ENCODE data around the gene TMEM187.
A peak's percentile ranks its signal among the peaks of the same experiment; 100 is the strongest.

The TMEM187 gene, protein sequence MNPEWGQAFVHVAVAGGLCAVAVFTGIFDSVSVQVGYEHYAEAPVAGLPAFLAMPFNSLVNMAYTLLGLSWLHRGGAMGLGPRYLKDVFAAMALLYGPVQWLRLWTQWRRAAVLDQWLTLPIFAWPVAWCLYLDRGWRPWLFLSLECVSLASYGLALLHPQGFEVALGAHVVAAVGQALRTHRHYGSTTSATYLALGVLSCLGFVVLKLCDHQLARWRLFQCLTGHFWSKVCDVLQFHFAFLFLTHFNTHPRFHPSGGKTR

DNA sequence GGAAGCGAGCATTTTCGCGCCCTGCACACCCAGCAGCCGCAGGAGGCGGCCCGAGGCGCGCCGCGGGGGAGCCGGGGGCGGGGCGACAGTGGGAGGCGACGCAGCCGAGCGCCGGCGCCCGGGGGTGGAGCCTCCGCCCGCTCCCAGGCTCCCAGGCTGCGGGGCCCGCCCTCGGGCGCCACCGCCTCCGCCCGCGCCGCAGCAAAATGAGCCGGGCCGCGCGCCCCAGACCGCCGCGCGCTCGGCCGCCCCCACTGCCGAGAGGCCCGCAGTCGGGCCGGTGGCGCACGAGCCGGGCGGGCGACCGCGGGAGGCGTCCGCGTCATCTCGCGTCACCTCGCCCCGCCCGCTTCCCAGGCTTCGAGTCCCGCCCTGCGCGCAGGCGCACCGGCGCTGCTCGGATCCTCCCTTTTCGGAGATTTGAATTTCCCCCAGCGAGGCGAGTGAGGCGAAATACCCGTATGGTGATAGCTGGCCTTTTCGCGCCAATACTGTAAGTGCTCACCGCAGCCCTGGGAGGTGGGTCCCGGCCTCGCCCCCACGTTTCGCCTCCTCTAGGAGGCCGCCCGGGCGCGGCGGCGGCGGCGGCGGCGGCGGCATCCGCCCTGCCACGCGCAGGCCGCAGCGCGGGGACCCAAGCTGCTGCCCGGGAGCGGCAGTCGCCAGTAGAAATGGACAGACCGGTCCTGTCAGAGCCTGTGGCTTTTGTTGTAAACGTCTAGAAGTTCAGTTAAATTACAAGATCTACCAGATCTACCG, at the start of gene TMEM187:
TMEM187 (plus strand) TSS at position 387 of the 759 bp plus-strand sequence. CDS start 9,309 bp downstream, outside the sequence.
- peak; percentile 96 for DNase-seq (ENCODE audit: low read depth, low spot score)

DNA sequence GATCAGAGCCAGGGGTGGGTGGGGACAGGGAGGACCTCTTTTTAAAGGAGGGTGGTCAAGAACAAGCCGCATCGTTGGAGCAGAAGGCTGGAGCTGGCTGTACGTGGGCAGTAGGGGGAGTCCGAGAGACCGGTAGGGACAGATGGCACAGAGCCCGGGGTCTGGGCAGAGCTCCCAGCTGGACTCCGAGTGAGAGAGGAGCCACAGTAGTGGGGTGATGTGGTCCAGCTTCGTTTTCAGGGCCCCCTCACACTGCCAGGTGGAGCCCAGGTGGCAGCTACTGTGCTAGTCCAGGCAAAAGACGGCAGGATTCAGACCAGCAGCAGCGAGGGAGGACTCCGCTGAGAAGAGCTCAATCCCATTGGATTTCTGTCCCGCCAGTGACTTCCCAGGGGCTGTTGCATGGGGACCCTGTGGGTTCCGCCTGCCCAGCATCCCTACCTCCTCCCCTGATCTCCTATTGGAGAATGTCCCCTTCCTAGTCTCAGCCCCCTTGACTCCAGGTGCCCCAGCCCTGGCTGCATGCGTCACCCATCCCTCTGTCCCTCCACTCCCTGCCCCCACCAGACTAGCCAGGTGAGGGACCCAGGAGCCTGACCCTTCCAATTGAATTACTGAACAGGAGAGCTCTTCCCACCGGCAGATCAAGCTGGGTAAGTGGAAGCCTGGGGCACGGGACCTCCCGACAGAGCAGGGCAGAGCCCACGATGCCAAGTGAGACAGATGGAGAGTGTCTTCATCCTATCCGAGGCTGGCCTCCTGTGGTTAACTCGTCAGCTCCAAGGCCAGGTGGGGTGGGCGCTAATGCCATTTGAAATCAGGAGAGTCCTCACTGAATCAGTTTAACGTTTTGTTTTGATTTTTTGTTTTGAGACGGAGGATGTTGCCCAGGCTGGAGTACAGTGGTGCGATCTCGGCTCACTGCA, 49.4 kb upstream of the TMEM187 start:
- peak; percentile 71 for DNase-seq (ENCODE audit: low read depth, low spot score)

DNA sequence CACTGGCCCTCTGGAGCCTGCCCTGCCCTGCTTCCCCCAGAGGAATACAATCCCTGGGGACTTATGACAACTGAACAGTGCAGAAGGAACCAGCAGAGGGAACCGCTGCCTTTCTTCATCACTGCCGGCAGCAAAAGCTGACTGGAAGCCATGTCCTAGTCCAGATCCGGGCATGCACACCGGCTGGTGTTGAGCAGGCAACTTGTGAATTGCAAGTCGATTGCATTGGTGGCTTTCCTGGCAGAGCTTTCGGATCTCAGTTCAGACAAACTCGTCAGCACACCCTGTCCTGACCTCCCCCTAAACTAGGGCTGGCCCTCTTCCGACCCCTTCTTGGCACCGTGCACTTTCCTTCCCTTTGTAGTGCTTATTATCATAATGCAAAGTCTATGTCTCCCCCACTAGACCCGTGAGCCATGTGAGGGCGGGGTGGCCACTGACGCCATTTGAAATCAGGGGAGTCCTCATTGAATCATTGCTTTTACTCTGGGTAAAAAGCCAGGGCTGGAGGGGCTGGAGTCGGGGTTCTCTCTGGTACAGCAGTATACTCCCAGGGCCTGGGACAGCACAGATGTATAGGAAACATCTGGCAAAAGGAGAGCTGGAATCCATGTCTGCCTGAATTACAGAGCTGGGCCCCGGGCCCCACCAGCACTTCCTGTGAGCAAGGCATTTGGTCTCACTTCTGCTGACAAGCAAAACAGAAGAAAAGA, 48.2 kb upstream of the TMEM187 start:
- DNase-seq (ENCODE audit: low read depth, low spot score) = peak; percentile 66

DNA sequence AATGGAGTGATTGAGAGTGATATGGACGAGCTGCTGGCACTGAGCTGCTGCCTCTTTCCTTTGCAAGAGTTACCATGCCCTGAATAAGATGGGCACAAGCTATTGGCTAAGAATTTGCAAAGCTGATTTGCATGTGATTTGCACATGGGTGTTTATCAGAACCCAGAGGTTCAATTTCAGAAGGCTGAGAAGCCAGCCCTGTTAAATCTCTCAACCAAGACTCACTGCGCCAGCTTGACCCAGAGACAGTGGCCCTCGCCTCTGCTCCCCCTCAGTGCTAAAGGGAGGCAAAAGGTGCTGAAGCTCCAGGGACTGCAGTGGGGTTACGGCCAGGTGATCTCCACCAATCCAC, 47.2 kb upstream of the TMEM187 start:
- no peak for DNase-seq (ENCODE audit: low read depth, low spot score)

DNA sequence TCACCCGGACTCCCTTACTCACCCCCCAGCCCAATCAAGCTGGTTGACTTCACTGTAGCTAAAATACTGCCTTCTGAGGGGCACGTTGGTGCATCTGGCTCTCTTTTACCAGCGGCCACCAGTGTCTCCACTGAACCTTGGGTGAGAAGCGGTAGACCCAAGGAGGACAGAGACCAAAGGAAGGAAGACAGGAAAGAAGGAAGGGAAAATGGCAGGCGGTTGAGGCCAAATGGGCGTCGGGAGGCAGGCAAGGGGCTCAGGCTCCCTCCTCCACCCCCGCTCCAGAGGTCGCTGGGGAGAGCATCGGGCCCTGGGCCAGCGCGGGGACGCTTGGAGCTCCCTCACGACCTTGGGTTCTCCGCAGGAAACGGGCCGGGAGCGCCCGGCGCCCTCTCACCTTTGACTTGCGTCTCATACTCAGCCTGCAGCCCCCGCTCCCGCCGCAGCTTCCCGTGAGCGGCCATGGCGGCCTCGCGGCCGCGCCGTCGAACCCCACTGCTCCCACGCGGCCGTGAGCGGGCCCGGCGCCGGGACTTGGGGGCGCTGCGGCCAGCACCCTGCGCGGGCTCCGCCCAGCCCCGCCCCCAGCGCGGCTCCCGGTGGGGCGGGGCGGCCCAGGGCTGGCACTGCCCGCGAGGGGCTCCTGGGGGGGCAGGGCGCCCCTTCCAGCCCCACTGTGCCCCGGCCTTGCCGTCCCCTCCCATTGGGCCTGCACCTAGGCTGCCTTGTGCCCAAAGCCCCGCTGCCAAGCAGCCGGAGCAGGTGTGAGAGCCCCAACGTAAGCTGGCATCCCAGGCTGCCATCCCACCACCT, 46.6 kb upstream of the TMEM187 start, which contains the start of gene ARHGAP4:
ARHGAP4 (minus strand) TSS at position 526 of the 813 bp plus-strand sequence; CDS start at position 464, 62 bp downstream.
- no peak for DNase-seq (ENCODE audit: low read depth, low spot score)

DNA sequence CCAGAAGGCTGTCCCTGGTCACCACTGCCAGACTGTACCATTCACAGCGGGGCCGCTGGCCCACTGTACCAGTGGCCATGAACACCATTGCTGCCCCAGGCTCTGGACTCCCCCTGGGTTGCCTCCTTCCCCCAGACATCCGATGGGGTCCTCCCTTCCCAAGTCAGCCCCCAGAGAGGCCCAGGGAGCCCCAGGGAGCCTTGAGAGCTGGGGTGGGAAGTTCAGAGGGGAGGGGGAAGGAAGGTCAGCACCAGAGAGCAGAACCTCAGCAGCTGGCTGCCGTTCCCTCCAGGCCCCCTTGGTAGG, 46.0 kb upstream of the TMEM187 start:
- DNase-seq (ENCODE audit: low read depth, low spot score) = no peak

DNA sequence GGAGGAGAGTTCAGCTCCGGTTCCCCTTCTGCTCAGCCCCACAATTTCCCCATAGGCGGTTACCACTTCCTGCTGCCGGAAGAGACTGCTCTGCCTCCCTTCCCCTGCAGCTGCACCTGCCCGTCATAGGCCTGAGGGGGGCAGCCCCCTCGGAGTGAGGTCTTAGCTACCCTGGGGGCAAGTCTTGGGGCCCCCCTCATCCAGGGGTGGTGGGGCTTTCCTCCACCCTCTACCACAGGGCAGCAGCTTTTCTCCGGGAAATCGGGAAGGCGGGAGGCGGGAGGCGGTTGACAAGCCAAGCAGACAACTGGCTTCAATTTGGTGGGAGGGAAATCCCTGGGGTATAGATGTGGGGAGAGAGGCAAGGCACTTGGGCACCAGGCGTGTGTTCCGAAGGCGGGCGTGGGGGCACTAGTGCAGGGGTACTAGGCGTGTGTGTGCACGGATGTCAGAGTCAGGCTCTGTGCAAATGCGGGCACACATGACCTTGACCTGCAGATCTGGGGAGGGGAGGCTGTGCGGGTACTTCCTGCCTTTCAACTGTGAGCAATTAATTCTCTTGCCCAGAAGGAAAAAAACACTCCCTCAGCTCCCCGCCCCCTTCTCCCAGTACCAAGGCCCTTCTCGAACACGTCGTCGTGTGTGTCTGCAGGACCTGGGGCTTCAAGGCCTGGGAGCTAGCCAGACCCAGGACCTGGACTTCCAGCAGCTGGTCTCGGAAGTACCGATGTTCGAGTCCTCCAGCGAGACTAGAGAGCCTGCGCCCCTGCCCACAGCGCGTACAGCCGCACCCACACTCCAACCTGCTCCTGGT, 45.5 kb upstream of the TMEM187 start:
- peak; percentile 69 for DNase-seq (ENCODE audit: low read depth, low spot score)

DNA sequence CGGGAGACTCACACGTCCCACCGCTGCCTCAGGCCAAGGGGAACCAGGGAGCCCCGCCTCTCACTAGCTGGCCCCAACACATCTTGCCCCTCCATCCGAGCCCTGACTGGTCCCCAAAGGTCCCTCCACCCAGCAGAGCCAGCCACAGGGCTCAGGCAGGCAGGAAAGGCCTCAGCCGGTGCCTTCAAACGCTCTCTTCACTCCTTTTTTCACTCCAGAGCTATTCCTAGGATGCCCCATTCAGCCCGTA, 45.0 kb upstream of the TMEM187 start:
- DNase-seq (ENCODE audit: low read depth, low spot score) = no peak

DNA sequence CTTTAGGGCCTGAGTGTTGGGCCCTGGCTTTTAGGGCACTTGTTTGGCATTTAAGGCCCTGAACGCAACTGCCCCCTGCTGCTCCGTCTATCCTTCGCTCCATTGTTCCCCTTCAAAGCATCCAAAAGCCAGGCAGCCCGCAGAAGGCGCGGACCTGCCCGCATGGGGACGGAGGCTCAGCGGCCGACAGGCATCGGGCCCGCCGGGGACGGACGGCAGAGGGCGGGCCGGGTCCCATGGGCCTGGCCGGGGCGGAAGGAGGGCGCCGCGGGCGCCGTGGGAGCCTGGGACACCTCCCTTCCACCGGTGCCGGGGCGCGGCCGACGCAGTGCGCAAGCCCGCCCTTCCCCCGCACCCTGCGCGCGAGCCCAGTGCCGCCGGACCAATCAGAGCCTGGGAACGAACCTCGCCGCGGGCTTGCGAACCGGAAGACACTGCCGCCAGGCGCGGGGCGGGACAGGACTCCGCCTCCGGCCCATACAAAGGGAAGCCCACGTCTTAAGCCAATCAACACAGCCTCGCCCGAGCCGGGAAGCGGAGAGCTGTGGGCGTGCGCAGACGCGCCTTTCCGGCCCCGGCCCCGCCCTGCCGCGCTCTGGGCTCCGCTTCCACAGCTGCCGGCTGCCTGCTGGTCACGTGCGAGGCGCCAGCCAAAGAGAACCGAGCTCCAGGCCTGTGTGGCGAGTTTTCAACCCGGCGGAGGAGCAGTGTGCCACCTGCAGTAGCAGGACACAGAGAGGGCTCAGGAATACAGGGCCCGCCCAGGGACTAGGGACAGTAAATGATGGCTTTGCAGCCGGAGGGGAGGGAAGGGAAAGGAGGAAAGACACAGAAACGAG, 44.4 kb upstream of the TMEM187 start:
- peak; percentile 100 for DNase-seq (ENCODE audit: low read depth, low spot score)

DNA sequence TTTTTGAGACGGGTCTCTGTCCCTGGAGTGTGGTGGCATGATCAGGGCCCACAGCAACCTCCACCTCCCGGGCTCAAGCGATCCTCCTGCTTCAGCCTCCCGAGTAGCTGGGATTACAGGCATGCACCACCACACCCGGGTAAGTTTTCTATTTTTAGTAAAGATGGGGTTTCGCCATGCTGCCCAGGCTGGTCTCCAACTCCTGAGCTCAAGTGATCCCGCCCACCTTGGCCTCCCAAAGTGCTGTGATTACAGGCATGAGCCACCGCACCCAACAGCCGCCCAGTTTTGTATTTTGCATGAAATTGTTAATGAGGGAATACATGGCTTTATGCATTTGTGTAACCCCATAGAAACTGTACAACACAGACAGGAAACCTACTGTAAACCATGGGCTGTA, 43.7 kb upstream of the TMEM187 start:
- DNase-seq (ENCODE audit: low read depth, low spot score) = no peak

DNA sequence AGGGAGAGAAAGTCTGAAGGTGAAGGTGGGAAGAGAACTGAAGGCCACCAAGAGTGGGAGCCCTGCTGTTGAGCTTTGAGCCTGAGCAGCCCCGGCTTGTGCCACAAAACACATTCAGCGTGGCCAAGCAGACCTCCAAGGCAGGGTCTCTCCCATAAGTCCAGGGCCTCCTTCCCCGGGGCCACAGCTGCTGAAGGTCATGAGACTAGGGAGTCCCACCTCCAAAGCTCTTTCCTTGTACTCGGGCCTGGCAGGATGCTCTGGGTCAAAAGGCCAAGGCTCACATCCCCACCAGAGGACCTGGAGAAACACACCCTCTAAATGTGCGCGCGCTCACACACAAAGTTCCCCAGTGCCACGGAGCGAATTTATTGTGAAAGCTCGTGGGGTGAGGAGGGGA, 43.0 kb upstream of the TMEM187 start:
- DNase-seq (ENCODE audit: low read depth, low spot score) = no peak

DNA sequence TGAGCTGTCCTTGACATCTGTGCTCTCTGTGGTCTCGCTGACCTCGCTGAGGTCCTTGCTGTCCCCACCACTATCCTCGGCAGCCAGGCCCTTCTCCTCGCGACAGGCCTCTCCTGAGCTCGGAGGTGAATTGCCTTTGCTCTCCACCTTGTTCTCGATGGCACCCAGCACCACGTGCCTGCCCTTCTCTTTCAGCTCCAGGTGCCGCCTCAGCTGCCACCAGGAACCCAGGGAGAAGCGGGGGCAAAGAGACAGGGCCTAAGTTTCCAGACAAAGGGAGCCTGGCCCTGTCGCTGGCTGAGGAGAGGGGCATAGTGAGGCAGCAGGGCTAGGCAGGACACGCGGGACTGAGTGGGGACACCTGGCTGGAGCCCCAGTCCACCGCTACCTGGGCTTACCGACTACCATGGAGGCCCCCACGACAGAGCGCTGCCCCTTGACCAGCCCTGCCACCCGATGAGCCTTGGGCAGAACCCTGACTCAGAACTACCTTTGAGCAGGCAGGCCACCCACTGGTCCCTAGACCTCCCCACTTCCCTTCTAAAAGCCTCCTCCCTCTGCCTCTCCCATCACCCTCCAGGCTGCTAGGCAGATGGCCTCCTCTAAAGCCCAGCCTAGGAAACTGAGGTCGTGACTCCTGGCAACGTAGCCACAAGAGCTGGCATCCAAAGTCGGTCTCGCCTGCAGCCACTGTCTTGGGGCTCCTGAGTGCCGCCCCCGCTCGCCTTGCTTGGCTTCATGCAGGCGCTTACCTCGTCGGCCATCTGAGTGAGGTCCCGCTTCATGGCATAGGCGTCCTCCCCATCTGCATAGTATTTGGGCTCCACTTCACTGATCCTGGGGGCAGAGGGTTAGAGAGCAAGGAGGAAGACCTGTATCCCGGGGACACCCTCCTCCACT, 42.3 kb upstream of the TMEM187 start:
- DNase-seq (ENCODE audit: low read depth, low spot score) = no peak

DNA sequence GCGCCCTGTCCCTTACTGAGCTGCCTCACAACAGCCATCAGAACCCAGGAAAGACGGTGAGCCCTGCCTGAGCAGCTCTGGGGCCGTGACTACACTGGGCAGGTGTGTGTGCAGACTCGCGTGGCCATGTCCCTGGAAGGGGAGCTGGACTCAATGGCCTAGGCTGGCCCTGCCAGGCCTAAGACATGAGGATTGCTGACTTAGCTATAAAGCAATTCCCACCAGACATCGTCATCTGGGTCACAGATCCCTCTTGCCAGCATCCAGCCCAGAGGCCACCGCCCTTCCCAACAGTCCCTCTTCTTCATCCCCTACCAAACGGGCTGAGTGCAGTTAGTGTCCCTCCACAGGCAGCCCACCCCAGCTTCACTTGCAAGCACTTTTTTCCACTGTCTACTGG, 41.4 kb upstream of the TMEM187 start:
- DNase-seq (ENCODE audit: low read depth, low spot score) = no peak

DNA sequence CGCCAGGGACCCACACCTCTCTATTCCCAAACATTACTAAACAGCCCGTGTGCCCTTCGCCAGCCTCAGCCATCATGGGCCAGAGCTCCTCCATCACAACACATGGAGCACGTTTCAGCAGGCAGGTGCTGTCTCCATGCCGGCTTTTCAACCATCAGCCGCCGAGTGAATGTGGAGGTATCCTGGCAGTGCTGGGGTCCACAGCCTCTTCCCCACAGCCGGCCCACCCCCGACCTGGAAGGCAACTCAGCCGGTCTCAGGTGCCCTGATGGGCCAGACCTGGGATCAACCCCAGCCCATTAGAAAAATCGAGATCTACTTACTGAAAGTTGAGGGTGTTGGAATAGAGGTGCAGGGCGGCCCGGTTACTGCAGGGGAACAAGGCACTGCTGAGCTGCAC, 40.8 kb upstream of the TMEM187 start:
- no peak for DNase-seq (ENCODE audit: low read depth, low spot score)

DNA sequence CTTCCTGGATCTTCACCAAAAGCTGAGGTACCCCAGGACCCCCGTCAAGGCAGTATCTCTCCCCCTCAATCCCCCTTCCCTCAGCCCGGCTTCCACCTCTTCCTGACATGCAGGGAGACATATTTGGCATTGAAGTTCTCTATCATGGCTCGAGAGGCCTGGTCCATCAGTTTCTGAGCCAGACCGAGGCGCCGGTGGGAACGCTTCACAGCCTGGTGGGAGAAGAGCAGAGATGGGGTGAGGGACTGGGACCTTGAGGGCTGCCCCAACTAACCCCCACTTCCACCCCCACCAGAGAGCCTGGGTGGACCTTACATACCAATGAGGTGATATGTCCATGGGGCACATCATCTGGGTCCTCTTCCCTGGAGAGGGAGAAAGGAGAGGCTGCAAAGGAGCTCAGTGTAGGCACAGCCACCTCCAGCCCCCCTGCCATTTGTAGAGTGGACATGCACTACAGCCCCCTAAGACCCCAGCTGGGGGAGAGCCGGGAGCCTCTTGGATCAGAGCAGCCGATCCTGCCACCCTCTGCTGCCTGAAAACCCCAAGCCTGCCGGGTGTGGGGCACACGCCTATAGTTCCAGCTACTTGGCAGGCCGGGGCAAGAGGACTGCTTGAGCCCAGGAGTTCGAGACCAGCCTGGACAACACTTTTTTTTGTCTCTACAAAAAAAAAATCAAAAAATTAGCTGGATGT, 40.2 kb upstream of the TMEM187 start:
- no peak for DNase-seq (ENCODE audit: low read depth, low spot score)

DNA sequence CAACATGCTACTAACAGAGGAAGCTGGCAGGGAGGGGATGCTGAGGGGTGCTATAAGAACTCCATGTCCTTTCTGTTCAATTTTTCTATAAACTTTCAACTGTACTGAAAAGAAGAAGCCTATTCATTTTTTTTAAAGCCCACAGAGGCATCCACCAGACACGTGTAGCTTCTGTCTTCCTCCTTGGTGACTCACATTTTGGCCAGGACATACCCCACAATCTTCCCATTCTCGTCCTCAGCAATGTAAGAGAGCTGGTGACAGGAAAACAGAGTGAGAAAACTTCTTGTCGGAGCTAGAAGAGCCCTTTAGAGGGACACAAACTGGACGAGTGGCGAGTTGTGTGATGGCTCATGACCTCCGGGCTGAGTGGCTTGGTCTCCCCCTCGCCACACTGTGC, 38.8 kb upstream of the TMEM187 start:
- DNase-seq (ENCODE audit: low read depth, low spot score) = no peak

DNA sequence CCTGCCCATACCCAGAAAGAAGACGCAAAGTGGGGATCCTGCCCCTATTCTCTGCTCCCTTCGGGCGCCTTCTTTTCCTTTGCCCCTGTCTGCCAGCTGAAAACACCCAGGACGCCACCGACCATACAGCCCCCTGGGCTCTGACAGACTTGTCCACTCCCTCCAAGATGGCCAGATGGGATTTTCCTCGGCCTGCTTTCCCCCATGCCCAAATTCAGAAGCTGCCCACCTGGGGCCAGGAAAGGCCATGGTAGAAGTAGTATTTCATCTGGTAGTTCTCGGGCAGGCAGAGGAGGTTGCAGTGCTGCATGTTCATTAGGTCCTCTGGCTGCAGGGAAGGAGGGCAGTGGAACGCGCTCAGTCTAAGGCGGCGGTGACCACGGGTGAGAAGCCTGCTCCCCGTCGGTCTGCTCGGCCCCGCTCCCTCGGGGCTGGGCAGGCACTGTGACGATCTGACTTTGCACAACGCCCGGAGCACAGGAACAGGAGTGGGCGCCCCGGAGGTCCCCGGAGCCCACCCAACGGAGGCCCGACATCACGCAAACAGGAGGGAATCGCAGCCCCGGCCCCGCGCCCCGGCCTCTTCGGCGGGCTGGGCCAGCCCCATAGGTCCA, 38.3 kb upstream of the TMEM187 start:
- DNase-seq (ENCODE audit: low read depth, low spot score) = no peak

Measured in ELF-1 (cell line).